GM23248 (cell line): ENCODE results near the gene DAPK1.

Experiments
- EZH2 ChIP-seq: fragments of 200-600 bp; sonication (generic); IDR thresholded peaks from 2 replicates; pipeline ENCODE4 v1.6.1; 2018; ENCODE audit warnings: antibody characterized with exemption, mild to moderate bottlenecking; ENCODE audit not compliant: insufficient read depth, poor library complexity, severe bottlenecking
- EZH2phosphoT487 ChIP-seq: fragments of 200-600 bp; sonication (generic); IDR thresholded peaks from 2 replicates; pipeline ENCODE4 v1.6.1; 2018; ENCODE audit warnings: antibody characterized with exemption, moderate library complexity, mild to moderate bottlenecking, low read depth; ENCODE audit not compliant: insufficient read depth

DNA sequence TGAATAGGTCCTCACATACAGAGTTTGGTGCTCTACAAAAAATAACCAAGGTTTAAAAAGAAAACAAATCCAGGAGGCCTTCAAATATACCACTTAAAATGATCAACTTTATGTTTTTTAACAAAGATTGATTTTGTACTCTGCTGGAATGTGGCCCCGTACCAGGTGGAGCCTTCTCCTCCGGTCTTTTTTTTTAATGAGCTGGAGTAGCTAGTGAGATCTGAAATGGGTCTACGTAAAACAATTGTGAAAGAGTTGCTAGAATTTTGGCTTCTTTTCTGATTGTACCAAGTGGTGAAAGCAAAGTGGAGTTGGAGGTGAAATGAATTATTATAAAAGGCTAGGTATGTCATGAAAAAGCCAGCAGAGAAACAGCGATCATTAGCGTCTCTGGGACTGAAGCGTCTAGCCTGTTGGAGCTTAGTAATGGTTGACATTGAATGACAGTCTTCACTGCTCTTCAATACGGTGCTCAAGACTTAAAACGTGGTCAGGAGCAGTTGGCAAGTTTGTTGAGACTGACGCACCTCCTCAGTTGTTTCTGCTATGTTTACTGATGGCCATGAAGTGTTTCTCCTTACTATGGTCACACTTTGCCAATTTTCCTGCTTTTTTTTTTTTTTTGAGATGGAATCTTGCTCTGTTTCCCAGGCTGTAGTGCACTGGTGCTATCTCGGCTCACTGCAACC lies 84.4 kb downstream of the DAPK1 start:
- TF ChIP-seq EZH2phosphoT487, result no peak
- no peak for TF ChIP-seq EZH2
